HCT116 (cell line): ENCODE measurements around the gene PACRGL. TPM values are rescaled to one million over a fixed set of nuclear protein-coding genes. Genes with fewer than 3 reads are reported as not detected.

Source experiments
- ATAC-seq: fragments of 200-7000 bp; cut with Tn5 transposase; 2 replicates; pipeline ENCODE4 v1.9.1; 2020; ENCODE audit warnings: mild to moderate bottlenecking, moderate library complexity
- BruUV-seq: library from RNA; stranded (reverse); fragments of 400-500 nt; replicated peaks from 2 replicates; lab custom pipeline; 2021; lab: Mats Ljungman, UMichigan
- CTCF ChIA-PET: fragments of 300-600 bp; sonication (Branson Sonifier 250); formaldehyde crosslinking; loops from one replicate; lab custom pipeline; 2021; ENCODE audit warnings: antibody characterized with exemption; lab: Charles Lee
- POLR2A ChIA-PET: fragments of 300-600, 350-600 bp; sonication (Branson Sonifier 250); formaldehyde crosslinking; loops from one replicate; lab custom pipeline; 2021; ENCODE audit warnings: antibody characterized with exemption; lab: Charles Lee
- RAD21 ChIA-PET, 2 experiments: fragments of 300-600 bp; sonication (Branson Sonifier 250); formaldehyde crosslinking; loops; one replicate each; lab custom pipeline; 2023; ENCODE audit warnings: low total read pairs in 2 of 2; ENCODE audit not compliant: uncharacterized antibody in 2 of 2, unreplicated experiment in 2 of 2, low non-redundant PET in 1 of 2; lab: Charles Lee
- DNase-seq: peaks from one replicate; pipeline ENCODE4 v3.0.0-alpha.2; 2010; ENCODE audit warnings: low read depth, low spot score
- H2AFZ ChIP-seq: fragments of 200-600 bp; shearing (Covaris generic), sonication (generic); 2 replicates; pipeline ENCODE4 v1.6.1; 2017; ENCODE audit warnings: low read depth, mixed run types, mixed read lengths, antibody characterized with exemption, low read length; ENCODE audit not compliant: poor library complexity, severe bottlenecking
- H3K27ac ChIP-seq: 2 replicates; pipeline ENCODE4 v1.5.1; 2012; ENCODE audit warnings: low read depth, low read length
- H3K27me3 ChIP-seq: fragments of 200-600 bp; sonication (generic); 2 replicates; pipeline ENCODE4 v1.6.1; 2016; ENCODE audit warnings: mixed run types, low read length, mixed read lengths; ENCODE audit not compliant: insufficient read depth
- H3K36me3 ChIP-seq, 2 experiments: fragments of 200-500 bp in 1 of 2; fragments of 200-600 bp in 1 of 2; sonication (Bioruptor generic) in 1 of 2; sonication (generic) in 1 of 2; 2 replicates each; pipeline versions ENCODE4 v1.5.1 to v1.6.1; 2014 to 2016; ENCODE audit warnings: low read length in 2 of 2, inconsistent platforms in 1 of 2, mixed read lengths in 1 of 2, mixed run types in 1 of 2; ENCODE audit not compliant: insufficient read depth in 2 of 2, control insufficient read depth in 1 of 2
- H3K4me1 ChIP-seq, 2 experiments: fragments of 200-600 bp in 1 of 2; sonication (generic) in 1 of 2; 2 replicates each; pipeline versions ENCODE4 v1.5.1 to v1.6.1; 2012 to 2017; ENCODE audit warnings: low read length in 2 of 2, inconsistent platforms in 1 of 2, mild to moderate bottlenecking in 1 of 2, mixed read lengths in 1 of 2, mixed run types in 1 of 2, moderate library complexity in 1 of 2; ENCODE audit not compliant: insufficient read depth in 2 of 2, control insufficient read depth in 1 of 2
- H3K4me2 ChIP-seq: fragments of 200-600 bp; sonication (generic); 2 replicates; pipeline ENCODE4 v1.6.1; 2017; ENCODE audit warnings: mixed run types, low read length, mixed read lengths
- H3K4me3 ChIP-seq, 2 experiments: fragments of 200-600 bp in 1 of 2; sonication (generic) in 1 of 2; replicated peaks in 1 of 2; 2 replicates each; pipeline ENCODE4 v1.5.1; 2011 to 2016; ENCODE audit warnings: low read length in 2 of 2, control low read depth in 1 of 2, low read depth in 1 of 2, mild to moderate bottlenecking in 1 of 2, mixed read lengths in 1 of 2, mixed run types in 1 of 2
- H3K79me2 ChIP-seq: fragments of 200-600 bp; sonication (generic); 2 replicates; pipeline ENCODE4 v1.6.1; 2017; ENCODE audit warnings: mild to moderate bottlenecking, mixed run types, low read length, moderate library complexity, mixed read lengths; ENCODE audit not compliant: insufficient read depth
- H3K9ac ChIP-seq: fragments of 200-600 bp; sonication (generic); 2 replicates; pipeline ENCODE4 v1.6.1; 2016; ENCODE audit warnings: low read length, mixed read lengths
- H3K9me2 ChIP-seq: fragments of 200-600 bp; sonication (generic), shearing (Covaris generic); 2 replicates; pipeline ENCODE4 v1.6.1; 2017; ENCODE audit warnings: mixed run types, mild to moderate bottlenecking, moderate library complexity; ENCODE audit not compliant: insufficient read depth
- H3K9me3 ChIP-seq, 2 experiments: fragments of 200-500 bp in 1 of 2; fragments of 200-600 bp in 1 of 2; sonication (Bioruptor generic) in 1 of 2; sonication (generic) in 1 of 2; 2 replicates each; pipeline ENCODE4 v1.6.1; 2014 to 2017; ENCODE audit warnings: low read length in 2 of 2, mixed read lengths in 2 of 2, inconsistent platforms in 1 of 2, low read depth in 1 of 2, mild to moderate bottlenecking in 1 of 2, mixed run types in 1 of 2, moderate library complexity in 1 of 2; ENCODE audit not compliant: control insufficient read depth in 1 of 2, insufficient read depth in 1 of 2
- H4K20me1 ChIP-seq: fragments of 200-600 bp; sonication (generic), shearing (Covaris generic); 2 replicates; pipeline ENCODE4 v1.6.1; 2017; ENCODE audit warnings: mixed run types, mild to moderate bottlenecking, moderate library complexity; ENCODE audit not compliant: insufficient read depth
- CEBPB ChIP-seq: IDR thresholded peaks from 2 replicates; pipeline ENCODE4 v1.6.1; 2012; ENCODE audit warnings: low read depth
- EGR1 ChIP-seq: IDR thresholded peaks from 2 replicates; pipeline ENCODE4 v1.6.1; 2012; ENCODE audit warnings: low read depth
- FOSL1 ChIP-seq: IDR thresholded peaks from 2 replicates; pipeline ENCODE4 v1.6.1; 2012; ENCODE audit warnings: low read depth
- MAX ChIP-seq: IDR thresholded peaks from 2 replicates; pipeline ENCODE4 v1.6.1; 2012
- RAD21 ChIP-seq: IDR thresholded peaks from 2 replicates; pipeline ENCODE4 v1.6.1; 2012; ENCODE audit warnings: low read depth, mild to moderate bottlenecking
- SIN3A ChIP-seq: IDR thresholded peaks from 2 replicates; pipeline ENCODE4 v1.6.1; 2012; ENCODE audit warnings: low read depth
- SP1 ChIP-seq: IDR thresholded peaks from 2 replicates; pipeline ENCODE4 v1.6.1; 2012; ENCODE audit warnings: low read depth
- SRF ChIP-seq: IDR thresholded peaks from 2 replicates; pipeline ENCODE4 v1.6.1; 2012; ENCODE audit warnings: low read depth
- YY1 ChIP-seq: IDR thresholded peaks from 2 replicates; pipeline ENCODE4 v1.6.1; 2011; ENCODE audit warnings: low read length, low read depth, moderate library complexity, mild to moderate bottlenecking; ENCODE audit not compliant: insufficient replicate concordance; ENCODE audit errors: extremely low read depth
- intact Hi-C: fragments of 100-400 bp; cut with micrococcal nuclease; formaldehyde crosslinking; loops from 2 replicates; pipeline ENCODE4 v1.10.0; 2022
- total RNA-seq: library from RNA; stranded (reverse); gene quantifications from one replicate; pipeline ENCODE4 v1.2.1, GENCODE V29; 2021; ENCODE audit not compliant: unreplicated experiment
- TF ChIP-seq, protein P1 (sequence below), 3 experiments: fragments of 200-600 bp in 1 of 3; sonication (generic) in 1 of 3; IDR thresholded peaks in 2 of 3; conservative IDR thresholded peaks in 1 of 3; 2 replicates each; pipeline ENCODE4 v1.5.1; 2012 to 2017; ENCODE audit warnings: low read depth in 2 of 3, low read length in 2 of 3, antibody characterized with exemption in 1 of 3, borderline replicate concordance in 1 of 3, control low read depth in 1 of 3, mild to moderate bottlenecking in 1 of 3, mixed read lengths in 1 of 3, mixed run types in 1 of 3, moderate library complexity in 1 of 3; ENCODE audit not compliant: insufficient read depth in 1 of 3

Gene PACRGL
- total RNA-seq, 1 experiment from 2014 or later: 26.4 TPM

- BruUV-seq: no TSS peak
- RAD21 ChIA-PET: no interaction called here
- H3K4me2 ChIP-seq: no peak overlapping the region
Observed at GRCh38 chr4:20754036-20754435, 53.8 kb downstream of the PACRGL start.

GRCh38 chr4:20760053-20760452, 59.8 kb downstream of the PACRGL start:
- ATAC-seq: no peak
- CTCF ChIA-PET: no interaction called here
- no peaks in the 10 kb centered on the region for H3K79me2 ChIP-seq
- H2AFZ ChIP-seq: no peak overlapping the region
- no peaks in the 10 kb centered on the region for H3K4me1 ChIP-seq
- H3K4me2 ChIP-seq: no peak overlapping the region
- BruUV-seq: no TSS peak
- no peak overlapping the region for H3K4me3 ChIP-seq
- no peak for DNase-seq
- no peak overlapping the region for H3K27ac ChIP-seq
- no peaks in the 10 kb centered on the region for H3K9me2 ChIP-seq
- RAD21 ChIA-PET: no interaction called here
- POLR2A ChIA-PET: no interaction called here
- no peaks in the 10 kb centered on the region for H3K36me3 ChIP-seq
- H3K9me3 ChIP-seq: no peaks in the 10 kb centered on the region
- TF ChIP-seq YY1: no peak
- TF ChIP-seq MAX: no peak
- no peak for TF ChIP-seq CEBPB
- no peak for TF ChIP-seq FOSL1
- no peak for TF ChIP-seq RAD21
- TF ChIP-seq SP1: no peak
- no peak for TF ChIP-seq SRF
- TF ChIP-seq, protein P1, sequence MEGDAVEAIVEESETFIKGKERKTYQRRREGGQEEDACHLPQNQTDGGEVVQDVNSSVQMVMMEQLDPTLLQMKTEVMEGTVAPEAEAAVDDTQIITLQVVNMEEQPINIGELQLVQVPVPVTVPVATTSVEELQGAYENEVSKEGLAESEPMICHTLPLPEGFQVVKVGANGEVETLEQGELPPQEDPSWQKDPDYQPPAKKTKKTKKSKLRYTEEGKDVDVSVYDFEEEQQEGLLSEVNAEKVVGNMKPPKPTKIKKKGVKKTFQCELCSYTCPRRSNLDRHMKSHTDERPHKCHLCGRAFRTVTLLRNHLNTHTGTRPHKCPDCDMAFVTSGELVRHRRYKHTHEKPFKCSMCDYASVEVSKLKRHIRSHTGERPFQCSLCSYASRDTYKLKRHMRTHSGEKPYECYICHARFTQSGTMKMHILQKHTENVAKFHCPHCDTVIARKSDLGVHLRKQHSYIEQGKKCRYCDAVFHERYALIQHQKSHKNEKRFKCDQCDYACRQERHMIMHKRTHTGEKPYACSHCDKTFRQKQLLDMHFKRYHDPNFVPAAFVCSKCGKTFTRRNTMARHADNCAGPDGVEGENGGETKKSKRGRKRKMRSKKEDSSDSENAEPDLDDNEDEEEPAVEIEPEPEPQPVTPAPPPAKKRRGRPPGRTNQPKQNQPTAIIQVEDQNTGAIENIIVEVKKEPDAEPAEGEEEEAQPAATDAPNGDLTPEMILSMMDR (IDR thresholded peaks at IDR 0.05 in 2 of 3, conservative IDR thresholded peaks at IDR 0.05 in 1 of 3; ENCODE audit: borderline replicate concordance in 1 of 3, insufficient read depth in 1 of 3, low read depth in 2 of 3, low read length in 2 of 3): no peak
- H4K20me1 ChIP-seq: no peaks in the 10 kb centered on the region
- no peak overlapping the region for H3K9ac ChIP-seq
- no peaks in the 10 kb centered on the region for H3K27me3 ChIP-seq
- intact Hi-C loops: no loop called here

More at GRCh38 chr4:20754036-20754435, 53.8 kb downstream of the PACRGL start:
- no peak for ATAC-seq
- Histone ChIP-seq H3K4me1 (no peaks in the 10 kb centered on the region), H3K9me3 (no peaks in the 10 kb centered on the region), H3K9me2 (no peaks in the 10 kb centered on the region), H3K4me3 (no peak overlapping the region), H2AFZ (no peak overlapping the region), H4K20me1 (no peaks in the 10 kb centered on the region), H3K27me3 (no peaks in the 10 kb centered on the region), H3K27ac (no peak overlapping the region), H3K9ac (no peak overlapping the region), H3K36me3 (no peaks in the 10 kb centered on the region), H3K79me2 (no peaks in the 10 kb centered on the region)
- TF ChIP-seq SIN3A: no peak
- TF ChIP-seq FOSL1: no peak
- TF ChIP-seq CEBPB: no peak
- no peak for TF ChIP-seq MAX
- no peak for TF ChIP-seq EGR1
- no peak for TF ChIP-seq RAD21
- intact Hi-C loops: no loop called here
- no peak for DNase-seq
- POLR2A ChIA-PET: no interaction called here
- CTCF ChIA-PET: no interaction called here
